SK-N-SH treated with all-trans-retinoic acid at 6 μM for 48 hours (cell line): ENCODE measurements around the gene ARF3.

Experiments used
- OSR1 ChIP-seq: fragments of 250-450 bp; sonication (Bioruptor Pico); IDR thresholded peaks from 2 replicates; pipeline ENCODE4 v1.8.0; 2022; ENCODE audit warnings: moderate library complexity, mild to moderate bottlenecking, inconsistent platforms
- TOX ChIP-seq: fragments of 250-450 bp; sonication (Bioruptor Pico); IDR thresholded peaks from 2 replicates; pipeline ENCODE4 v1.8.0; 2021; ENCODE audit warnings: mild to moderate bottlenecking, moderate library complexity, borderline replicate concordance
- ZFP30 ChIP-seq: fragments of 450-650 bp; formaldehyde crosslinking; IDR thresholded peaks from 2 replicates; pipeline ENCODE4 v1.5.0; 2022; ENCODE audit warnings: mild to moderate bottlenecking, moderate library complexity
- ZNF70 ChIP-seq: fragments of 450-650 bp; formaldehyde crosslinking; IDR thresholded peaks from 2 replicates; pipeline ENCODE4 v1.5.0; 2020; ENCODE audit warnings: mild to moderate bottlenecking, moderate library complexity
- TF ChIP-seq, protein P1 (sequence below): fragments of 250-450 bp; sonication (Bioruptor Pico); IDR thresholded peaks from 2 replicates; pipeline ENCODE4 v1.8.0; 2021; ENCODE audit warnings: low read depth, mild to moderate bottlenecking, moderate library complexity, borderline replicate concordance
- TF ChIP-seq, protein P2 (sequence below): fragments of 250-450 bp; sonication (Bioruptor Pico); IDR thresholded peaks from 2 replicates; pipeline ENCODE4 v1.5.1; 2020; ENCODE audit warnings: low read depth, mild to moderate bottlenecking, moderate library complexity

DNA sequence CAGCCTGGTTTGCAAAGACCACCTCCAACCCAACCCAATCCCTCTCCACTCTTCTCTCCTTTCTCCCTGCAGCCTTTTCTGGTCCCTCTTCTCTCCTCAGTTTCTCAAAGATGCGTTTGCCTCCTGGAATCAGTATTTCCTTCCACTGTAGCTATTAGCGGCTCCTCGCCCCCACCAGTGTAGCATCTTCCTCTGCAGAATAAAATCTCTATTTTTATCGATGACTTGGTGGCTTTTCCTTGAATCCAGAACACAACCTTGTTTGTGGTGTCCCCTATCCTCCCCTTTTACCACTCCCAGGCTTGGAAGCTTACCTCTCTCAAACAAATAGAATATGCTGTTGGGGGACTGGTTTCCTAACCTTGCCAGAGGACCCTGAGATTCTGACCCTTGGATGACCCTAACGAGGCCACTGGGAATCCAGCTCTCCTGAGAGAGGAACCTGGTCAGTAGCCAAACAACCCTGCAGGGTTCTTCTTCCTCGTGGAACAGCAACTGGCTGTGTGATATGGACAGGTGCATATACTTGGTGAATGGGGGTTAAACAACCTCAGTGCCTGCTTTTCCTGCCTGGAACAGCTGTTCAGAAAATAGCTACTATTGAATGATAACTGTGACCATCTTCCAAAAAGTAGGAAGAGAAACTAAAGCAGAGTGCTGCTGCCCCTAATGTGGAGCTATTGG lies 25.3 kb upstream of the ARF3 start:
- TF ChIP-seq, protein P1, sequence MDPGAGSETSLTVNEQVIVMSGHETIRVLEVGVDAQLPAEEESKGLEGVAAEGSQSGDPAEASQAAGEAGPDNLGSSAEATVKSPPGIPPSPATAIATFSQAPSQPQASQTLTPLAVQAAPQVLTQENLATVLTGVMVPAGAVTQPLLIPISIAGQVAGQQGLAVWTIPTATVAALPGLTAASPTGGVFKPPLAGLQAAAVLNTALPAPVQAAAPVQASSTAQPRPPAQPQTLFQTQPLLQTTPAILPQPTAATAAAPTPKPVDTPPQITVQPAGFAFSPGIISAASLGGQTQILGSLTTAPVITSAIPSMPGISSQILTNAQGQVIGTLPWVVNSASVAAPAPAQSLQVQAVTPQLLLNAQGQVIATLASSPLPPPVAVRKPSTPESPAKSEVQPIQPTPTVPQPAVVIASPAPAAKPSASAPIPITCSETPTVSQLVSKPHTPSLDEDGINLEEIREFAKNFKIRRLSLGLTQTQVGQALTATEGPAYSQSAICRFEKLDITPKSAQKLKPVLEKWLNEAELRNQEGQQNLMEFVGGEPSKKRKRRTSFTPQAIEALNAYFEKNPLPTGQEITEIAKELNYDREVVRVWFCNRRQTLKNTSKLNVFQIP (CRISPR knock-in tag), result no peak
- TF ChIP-seq OSR1, result no peak
- TF ChIP-seq ZNF70 (CRISPR knock-in tag), result no peak
- TF ChIP-seq, protein P2, sequence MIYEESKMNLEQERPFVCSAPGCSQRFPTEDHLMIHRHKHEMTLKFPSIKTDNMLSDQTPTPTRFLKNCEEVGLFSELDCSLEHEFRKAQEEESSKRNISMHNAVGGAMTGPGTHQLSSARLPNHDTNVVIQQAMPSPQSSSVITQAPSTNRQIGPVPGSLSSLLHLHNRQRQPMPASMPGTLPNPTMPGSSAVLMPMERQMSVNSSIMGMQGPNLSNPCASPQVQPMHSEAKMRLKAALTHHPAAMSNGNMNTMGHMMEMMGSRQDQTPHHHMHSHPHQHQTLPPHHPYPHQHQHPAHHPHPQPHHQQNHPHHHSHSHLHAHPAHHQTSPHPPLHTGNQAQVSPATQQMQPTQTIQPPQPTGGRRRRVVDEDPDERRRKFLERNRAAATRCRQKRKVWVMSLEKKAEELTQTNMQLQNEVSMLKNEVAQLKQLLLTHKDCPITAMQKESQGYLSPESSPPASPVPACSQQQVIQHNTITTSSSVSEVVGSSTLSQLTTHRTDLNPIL (CRISPR knock-in tag), result no peak
- TF ChIP-seq TOX (CRISPR knock-in tag), result no peak
- no peak for TF ChIP-seq ZFP30 (CRISPR knock-in tag)
